Measurements from ENCODE around the gene FOXM1.

GRCh38 chr12:2890001-2890387 is 13.0 kb upstream of the FOXM1 start:
- TF ChIP-seq, protein P1, sequence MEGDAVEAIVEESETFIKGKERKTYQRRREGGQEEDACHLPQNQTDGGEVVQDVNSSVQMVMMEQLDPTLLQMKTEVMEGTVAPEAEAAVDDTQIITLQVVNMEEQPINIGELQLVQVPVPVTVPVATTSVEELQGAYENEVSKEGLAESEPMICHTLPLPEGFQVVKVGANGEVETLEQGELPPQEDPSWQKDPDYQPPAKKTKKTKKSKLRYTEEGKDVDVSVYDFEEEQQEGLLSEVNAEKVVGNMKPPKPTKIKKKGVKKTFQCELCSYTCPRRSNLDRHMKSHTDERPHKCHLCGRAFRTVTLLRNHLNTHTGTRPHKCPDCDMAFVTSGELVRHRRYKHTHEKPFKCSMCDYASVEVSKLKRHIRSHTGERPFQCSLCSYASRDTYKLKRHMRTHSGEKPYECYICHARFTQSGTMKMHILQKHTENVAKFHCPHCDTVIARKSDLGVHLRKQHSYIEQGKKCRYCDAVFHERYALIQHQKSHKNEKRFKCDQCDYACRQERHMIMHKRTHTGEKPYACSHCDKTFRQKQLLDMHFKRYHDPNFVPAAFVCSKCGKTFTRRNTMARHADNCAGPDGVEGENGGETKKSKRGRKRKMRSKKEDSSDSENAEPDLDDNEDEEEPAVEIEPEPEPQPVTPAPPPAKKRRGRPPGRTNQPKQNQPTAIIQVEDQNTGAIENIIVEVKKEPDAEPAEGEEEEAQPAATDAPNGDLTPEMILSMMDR (IDR thresholded peaks at IDR 0.05) = no peak
- TF ChIP-seq CBFB (CRISPR knock-in tag; IDR thresholded peaks at IDR 0.05; ENCODE audit: low read depth) (no peak), TCF7 (CRISPR knock-in tag; IDR thresholded peaks at IDR 0.05; ENCODE audit: low read depth) (no peak), ETV6 (CRISPR knock-in tag; IDR thresholded peaks at IDR 0.05) (no peak), FOXP4 (CRISPR knock-in tag; IDR thresholded peaks at IDR 0.05) (no peak), PRDM15 (CRISPR knock-in tag; IDR thresholded peaks at IDR 0.05) (no peak), HMGXB4 (CRISPR knock-in tag; IDR thresholded peaks at IDR 0.05) (no peak), ATF3 (CRISPR knock-in tag; conservative IDR thresholded peaks at IDR 0.05) (no peak), TEAD4 (CRISPR knock-in tag; IDR thresholded peaks at IDR 0.05) (no peak), RELA (CRISPR knock-in tag; IDR thresholded peaks at IDR 0.05; ENCODE audit: borderline replicate concordance) (no peak), TEAD1 (CRISPR knock-in tag; IDR thresholded peaks at IDR 0.05) (no peak)
